Thyroid gland (tissue), 4 donors: Measurements from ENCODE around the gene PEX7.

Experiments used
- POLR2A ChIP-seq, 2 donors: fragments of 450-650 bp; IDR thresholded peaks; one replicate each; pipeline ENCODE4 v1.6.1; 2017; ENCODE audit warnings: antibody characterized with exemption in 2 of 2, mild to moderate bottlenecking in 2 of 2, moderate library complexity in 1 of 2
- TF ChIP-seq, protein P1 (sequence below), 6 experiments: fragments of 200-600 bp in 3 of 6; fragments of 450-650 bp in 3 of 6; sonication (generic) in 3 of 6; IDR thresholded peaks; one replicate each; pipeline ENCODE4 v1.5.1; 2016 to 2019; ENCODE audit warnings: antibody characterized with exemption in 6 of 6, mild to moderate bottlenecking in 2 of 6, inconsistent platforms in 1 of 6, moderate library complexity in 1 of 6

DNA sequence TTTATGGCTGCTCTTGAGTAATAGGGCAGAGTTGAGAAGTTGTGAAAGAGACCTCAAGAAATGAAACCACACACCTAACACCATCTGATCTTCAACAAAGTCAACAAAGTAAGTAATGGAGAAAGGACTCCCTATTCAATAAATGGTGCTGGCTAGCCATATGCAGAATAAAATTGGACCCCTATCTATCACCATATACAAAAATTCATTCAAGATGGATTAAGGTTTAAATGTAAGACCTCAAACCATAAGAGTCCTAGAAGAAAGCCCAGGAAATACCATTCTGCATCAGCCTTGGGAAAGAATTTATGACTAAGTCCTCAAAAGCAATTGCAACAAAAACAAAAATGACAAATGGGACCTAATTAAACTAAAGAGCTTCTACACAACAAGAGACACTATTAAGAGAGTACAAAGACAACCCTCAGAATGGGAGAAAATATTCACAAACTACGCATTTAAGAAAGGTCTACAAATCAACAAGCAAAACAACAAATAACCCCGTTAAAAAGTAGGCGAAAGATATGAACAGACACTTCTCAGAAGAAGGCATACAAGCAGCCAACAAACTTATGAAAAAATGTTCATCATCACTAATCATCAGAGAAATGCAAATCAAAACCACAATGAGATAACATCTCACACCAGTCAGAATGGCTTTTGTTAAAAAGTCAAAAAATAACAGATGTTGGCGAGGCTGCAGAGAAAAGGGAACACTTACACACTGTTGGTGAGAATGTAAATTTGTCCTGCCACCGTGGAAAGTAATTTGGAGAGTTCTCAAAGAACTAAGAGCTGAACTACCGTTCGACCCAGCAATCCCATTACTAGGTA, 34.1 kb upstream of the PEX7 start:
- TF ChIP-seq, protein P1, sequence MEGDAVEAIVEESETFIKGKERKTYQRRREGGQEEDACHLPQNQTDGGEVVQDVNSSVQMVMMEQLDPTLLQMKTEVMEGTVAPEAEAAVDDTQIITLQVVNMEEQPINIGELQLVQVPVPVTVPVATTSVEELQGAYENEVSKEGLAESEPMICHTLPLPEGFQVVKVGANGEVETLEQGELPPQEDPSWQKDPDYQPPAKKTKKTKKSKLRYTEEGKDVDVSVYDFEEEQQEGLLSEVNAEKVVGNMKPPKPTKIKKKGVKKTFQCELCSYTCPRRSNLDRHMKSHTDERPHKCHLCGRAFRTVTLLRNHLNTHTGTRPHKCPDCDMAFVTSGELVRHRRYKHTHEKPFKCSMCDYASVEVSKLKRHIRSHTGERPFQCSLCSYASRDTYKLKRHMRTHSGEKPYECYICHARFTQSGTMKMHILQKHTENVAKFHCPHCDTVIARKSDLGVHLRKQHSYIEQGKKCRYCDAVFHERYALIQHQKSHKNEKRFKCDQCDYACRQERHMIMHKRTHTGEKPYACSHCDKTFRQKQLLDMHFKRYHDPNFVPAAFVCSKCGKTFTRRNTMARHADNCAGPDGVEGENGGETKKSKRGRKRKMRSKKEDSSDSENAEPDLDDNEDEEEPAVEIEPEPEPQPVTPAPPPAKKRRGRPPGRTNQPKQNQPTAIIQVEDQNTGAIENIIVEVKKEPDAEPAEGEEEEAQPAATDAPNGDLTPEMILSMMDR (IDR thresholded peaks at IDR 0.05), result no peak
- TF ChIP-seq POLR2A (IDR thresholded peaks at IDR 0.05), result no peak
